Stimulated activated CD4-positive, alpha-beta T cell treated with anti-CD3 and anti-CD28 coated beads, TNF-alpha, amount 100 ng/mL, for 48 hours (primary cell): ENCODE measurements around the gene C19orf47.

Experiments
- DNase-seq, 3 donors: peaks; one replicate each; pipeline ENCODE4 v3.0.0-alpha.2; 2020; ENCODE audit warnings: low read depth in 3 of 3

Gene C19orf47, protein sequence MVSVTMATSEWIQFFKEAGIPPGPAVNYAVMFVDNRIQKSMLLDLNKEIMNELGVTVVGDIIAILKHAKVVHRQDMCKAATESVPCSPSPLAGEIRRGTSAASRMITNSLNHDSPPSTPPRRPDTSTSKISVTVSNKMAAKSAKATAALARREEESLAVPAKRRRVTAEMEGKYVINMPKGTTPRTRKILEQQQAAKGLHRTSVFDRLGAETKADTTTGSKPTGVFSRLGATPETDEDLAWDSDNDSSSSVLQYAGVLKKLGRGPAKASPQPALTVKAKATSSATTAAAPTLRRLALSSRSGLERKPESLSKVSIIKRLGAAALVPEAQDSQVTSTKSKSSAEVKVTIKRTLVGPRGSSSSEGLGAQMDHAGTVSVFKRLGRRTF

GRCh38 chr19:40348125-40348913 lies at the start of gene C19orf47, which contains the start of gene PLD3:
Gene C19orf47, minus strand, starts transcription at chr19:40348397. Its CDS starts 6,540 bp downstream, at chr19:40341857.
Gene PLD3, plus strand, starts transcription at chr19:40348695. Its CDS starts 17,789 bp downstream, at chr19:40366484.
- peak; percentile 98 to 99 (median 99) for DNase-seq

- DNase-seq: no peak
These were observed 49.3 kb upstream of the C19orf47 start for GRCh38 chr19:40397568-40397906.

DNA sequence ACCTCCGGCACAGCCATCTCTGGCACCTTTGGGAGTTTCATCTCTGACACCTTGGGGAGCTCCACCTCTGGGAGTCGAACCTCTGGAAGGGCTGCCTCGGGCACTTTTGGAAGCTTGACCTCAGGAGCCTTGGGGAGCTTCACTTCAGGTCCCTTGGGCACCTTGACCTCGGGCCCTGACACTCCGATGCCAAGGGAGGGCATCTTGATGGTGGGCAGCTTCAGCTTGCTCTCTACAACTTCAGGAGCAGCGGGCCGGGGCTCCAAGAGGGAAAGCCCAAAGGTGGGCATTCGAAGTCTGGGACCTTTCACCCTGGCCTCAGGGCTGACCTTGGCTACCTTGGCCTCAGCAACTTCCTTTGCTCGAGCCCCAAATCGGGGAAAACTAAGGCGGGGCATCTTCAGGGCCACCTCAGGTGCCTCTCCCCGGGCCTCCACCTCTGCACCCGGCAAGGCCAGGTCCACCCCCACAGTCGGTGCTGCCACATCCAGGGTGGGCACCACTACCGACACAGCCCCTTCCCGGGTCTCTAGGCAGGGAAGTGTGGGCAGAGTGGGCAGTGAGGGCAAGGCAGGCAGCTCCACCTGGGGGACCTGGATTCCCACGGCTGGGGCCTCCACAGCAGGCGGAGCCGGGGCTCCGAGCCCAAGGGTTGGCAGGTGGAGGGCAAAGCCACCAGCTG lies 48.8 kb upstream of the C19orf47 start:
- no peak for DNase-seq

DNA sequence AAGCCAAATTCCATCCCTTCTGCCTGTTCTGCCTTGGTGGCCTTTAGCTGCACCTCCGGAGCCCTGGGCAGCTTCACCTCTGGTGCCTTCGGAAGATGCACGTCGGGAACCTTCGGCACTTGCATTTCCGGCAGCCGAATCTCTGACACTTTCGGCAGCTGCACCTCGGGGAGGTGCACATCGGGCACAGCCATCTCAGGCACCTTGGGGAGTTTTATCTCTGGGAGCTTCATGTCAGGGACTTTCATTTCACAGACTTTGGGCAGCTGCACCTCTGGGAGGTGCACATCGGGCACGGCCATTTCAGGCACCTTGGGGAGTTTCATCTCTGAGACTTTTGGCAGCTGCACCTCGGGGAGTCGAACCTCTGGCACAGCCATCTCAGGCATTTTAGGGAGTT lies 47.8 kb upstream of the C19orf47 start:
- DNase-seq: no peak

- no peak for DNase-seq
These were observed 46.6 kb upstream of the C19orf47 start for GRCh38 chr19:40394816-40395210.

GRCh38 chr19:40393894-40394815 lies 46.0 kb upstream of the C19orf47 start:
- no peak for DNase-seq

DNA sequence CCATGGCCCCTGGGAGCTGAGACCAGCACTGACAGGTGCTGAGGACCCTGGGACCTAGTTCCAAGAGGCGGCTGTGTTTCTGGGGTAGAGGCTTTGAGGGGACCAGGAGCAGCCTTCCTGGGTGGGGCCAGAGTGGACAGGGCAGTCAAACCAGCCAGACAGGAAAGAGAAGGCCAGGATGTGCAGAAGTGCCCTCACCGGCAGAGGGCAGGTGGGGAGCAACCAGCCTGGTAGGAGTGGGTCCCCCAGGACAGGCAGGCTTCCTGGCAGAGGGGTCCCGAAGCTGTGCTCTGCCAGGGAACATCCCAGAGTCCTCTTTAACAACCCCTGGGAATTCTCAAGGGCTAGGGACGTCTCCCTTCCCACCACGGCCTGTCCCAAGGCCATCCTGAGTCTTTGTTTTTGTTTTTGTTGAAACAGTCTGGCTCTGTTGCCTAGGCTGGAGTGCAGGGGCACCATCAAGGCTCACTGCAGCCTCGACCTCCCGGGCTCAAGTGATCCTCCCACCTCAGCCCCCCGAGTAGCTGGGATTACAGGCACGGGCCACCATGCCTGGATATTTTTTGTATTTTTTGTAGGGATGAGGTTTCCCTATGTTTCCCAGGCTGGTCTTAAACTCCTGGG lies 44.8 kb upstream of the C19orf47 start:
- no peak for DNase-seq

DNA sequence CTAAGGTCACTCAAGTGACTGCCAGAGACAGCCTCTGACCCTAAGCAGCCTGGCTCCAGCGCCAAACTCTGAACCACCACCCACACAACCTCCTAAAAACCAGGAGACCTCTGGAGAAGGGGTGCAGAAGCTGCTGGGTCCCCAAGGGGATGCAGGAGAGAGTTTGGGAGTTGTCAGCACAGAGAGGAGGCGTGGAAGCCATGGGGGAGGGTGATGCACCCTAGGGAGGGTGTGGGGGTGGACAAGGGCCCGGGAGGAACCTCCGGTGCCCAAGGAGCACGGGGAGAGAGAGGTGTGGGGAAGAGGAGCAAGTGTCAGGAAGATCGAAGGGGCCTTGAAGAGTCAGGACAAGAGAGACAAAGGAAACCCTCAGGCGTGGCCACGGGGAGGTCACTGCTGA lies 43.9 kb upstream of the C19orf47 start:
- no peak for DNase-seq

DNA sequence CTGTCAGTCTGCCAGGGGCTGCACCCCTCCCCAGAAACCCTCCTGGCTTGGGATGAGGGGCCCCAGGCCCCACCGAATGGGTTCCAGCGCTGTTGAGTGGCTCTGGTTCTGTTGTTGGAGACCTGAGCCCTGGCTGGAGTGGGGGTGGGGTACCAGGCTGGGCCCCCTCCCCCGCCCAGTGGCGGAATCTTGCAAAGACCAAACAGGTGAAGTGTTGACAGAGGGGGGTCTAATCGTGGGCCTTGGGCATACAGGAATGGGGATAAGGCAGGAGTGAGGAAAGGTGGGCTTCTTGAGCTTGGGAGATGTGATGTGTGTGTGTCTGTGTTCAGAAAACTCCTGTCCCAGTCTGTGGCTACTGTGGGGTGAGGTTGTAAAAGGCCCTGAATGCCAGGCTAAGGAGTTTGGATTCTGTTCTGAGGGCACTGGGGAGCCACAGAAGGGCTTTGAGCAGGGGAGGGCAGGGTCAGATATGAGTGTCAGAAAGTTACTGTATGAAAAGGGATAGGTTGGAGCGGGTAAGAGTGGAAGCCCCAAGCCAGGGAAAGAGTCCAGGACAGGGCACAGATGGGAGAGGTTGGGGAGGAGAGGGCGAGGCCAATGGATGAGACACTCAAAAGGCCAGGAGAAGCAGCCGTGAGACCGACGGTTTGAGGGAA lies 42.0 kb upstream of the C19orf47 start, which contains the start of gene HIPK4:
TSS of gene HIPK4 (minus strand) at position 98 of the 659 bp plus-strand sequence. CDS start 279 bp downstream, outside the sequence.
- no peak for DNase-seq

GRCh38 chr19:40389404-40390083 lies 41.3 kb upstream of the C19orf47 start:
- no peak for DNase-seq

DNA sequence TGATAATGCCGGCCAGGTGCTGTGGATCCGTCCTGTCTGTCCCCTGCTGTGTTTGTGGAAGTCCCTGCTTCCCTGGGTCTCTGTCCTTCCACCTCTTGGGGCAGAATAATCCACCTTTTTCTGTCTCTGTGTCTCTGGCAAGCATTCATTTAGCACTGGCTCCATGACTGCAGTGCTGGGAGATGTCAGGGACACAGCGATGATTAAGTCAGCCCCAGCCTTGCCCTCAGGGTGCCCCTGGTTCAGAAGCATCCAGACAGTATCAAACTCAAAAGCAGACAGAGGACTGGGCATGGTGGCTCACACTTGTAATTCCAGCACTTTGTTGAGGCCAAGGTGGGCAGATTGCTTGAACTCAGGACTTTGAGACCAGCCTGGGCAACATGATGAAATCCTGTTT lies 40.3 kb upstream of the C19orf47 start:
- DNase-seq: no peak

DNA sequence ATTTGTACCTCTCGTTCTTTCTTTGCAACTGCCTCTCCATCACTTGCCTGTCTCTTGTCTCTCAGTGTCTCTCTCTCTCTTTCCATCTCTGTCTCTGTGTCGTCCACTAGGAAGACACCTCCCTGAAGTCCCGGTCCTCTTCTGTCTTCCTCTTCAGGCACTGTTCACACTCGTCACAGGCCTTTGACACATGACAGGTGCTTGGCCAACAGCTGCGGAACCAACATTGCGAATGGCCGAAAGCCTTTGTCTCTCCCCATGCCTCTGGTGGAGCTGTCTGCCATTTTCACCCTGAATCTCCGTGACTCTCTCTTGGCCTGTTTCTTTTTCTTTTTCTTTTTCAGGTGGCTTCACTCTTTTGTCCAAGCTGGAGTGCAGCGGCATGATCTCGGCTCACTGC lies 39.0 kb upstream of the C19orf47 start:
- no peak for DNase-seq

- no peak for DNase-seq
These were observed 35.6 kb upstream of the C19orf47 start for GRCh38 chr19:40383668-40384248.

GRCh38 chr19:40381321-40381720 lies 33.1 kb upstream of the C19orf47 start:
- DNase-seq: no peak

DNA sequence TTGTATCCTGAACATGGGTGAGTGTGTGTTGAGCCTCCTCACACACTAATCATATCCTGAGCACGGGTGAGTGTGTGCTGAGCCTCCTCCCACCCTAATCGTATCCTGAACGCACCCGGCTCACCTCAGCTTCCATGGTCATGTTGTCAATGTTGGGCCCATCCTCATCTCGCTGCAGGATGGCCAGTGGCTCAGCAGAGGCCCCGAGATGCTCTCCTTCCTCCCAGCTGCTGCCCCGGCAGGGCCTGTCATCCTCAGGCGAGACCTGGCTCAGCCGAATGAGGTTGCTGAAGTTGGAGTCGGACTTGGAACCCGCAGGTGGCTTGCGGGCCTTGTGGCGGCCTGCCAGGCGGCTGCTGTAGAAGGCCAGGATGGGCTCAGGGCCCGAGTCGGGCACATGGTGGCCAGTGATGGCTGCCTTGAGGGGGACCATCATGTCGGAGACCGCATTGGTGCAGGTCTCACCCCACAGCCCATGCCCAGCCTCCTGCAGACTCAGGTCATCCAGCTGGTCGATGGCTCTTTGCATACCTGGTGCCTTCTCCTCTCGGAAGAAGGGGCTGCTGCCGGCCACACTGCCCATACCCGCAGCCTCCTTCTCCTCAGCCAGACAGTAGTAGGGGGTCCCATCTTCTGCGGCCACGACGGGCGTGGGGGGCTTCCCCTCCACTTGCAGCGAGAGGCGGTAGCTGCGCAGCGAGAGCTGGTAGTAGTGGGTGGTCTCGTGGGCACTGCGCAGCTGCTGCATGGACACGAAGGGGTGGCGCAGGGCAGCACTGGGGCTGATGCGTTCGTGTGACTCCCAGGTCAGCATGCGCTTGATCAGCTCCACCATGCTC lies 32.2 kb upstream of the C19orf47 start:
- DNase-seq: no peak

DNA sequence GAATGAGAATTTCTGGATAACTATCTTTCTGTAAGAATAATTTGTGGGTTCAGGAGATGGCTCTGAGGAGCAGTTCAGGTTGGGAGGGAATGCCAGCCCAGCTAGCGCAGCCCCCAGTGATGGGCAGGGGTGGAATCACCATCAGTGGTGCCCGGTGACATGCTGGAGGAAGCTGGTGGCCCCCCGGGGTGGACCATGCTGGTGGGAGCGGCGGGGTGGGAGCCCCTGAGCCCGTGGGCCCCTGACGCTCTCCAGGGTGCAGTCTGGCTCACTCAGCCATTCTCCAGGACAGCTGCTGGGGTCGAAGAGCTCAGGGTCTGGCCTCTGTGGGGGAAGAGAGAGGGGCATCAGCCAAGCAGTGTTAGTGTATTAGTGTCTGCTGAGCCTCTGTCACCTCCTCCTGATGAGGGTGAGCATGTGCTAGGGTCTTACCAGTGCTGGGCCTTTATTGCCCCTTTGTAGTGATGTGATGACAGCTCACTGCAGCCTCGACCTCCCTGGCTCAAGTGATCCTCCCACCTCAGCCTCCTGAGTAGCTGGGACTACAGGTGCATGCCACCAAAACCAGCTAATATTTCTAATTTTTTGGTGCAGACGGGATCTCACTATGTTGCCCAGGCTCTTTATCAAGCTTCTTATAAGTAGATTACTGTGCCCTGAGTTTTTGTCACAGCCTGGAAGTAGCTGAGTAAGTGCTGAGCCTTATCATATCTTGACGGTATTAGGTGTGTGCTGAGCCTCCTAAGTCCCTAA lies 31.4 kb upstream of the C19orf47 start:
- no peak for DNase-seq

GRCh38 chr19:40378509-40378908 lies 30.3 kb upstream of the C19orf47 start:
- DNase-seq: no peak
